ENCODE results near the gene EGFR.
"Not testable (repeated sequence)": the region's sequence is repeated elsewhere in the genome, so short reads cannot be mapped to it uniquely, and the experiment has no call there.

EGFR gene

GRCh38 chr7:55147736-55148135, 128.9 kb downstream of the EGFR start:
- DNase-seq (ENCODE audit: low spot score), result no peak

DNA sequence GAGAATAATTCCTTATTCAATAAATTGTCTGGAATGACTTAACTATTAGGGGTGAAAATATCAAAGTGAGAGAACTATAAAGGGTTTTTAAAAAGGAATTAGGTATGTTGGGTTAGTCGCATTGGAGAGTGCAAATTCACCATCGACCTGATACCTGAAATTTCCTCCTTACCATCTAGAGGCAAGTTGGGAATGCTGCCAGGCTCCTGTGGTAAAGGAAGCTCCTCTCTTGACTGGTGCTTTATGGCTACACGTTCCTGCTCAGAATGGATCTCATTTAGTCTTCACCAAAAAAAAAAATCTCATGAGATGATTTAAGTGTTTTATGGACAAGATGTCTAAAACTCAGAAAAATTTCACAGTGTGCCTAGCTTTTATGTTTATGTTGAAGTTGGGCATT, 129.8 kb downstream of the EGFR start:
- no peak for DNase-seq (ENCODE audit: low spot score)

DNA sequence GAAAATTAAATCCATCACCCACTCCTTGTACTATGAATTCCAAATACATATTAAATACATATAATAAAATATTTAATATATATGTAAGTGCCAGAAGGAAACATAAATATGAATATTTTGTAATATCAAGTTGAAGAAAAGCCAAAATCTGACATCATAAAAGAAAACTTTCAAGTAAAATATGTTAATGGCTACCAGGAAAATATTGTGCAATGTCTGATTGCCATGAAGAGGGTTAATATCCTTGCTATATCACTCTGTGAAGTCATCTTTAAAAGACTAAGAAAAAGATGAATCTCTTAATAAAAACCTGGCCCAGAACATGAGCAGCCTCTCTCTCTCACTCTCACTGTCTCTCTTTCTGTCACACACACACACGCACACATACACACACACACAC, 130.2 kb downstream of the EGFR start:
- no peak for DNase-seq (ENCODE audit: low spot score)

- no peak for DNase-seq (ENCODE audit: low spot score)
Observed at GRCh38 chr7:55150166-55150565, 131.3 kb downstream of the EGFR start.

DNA sequence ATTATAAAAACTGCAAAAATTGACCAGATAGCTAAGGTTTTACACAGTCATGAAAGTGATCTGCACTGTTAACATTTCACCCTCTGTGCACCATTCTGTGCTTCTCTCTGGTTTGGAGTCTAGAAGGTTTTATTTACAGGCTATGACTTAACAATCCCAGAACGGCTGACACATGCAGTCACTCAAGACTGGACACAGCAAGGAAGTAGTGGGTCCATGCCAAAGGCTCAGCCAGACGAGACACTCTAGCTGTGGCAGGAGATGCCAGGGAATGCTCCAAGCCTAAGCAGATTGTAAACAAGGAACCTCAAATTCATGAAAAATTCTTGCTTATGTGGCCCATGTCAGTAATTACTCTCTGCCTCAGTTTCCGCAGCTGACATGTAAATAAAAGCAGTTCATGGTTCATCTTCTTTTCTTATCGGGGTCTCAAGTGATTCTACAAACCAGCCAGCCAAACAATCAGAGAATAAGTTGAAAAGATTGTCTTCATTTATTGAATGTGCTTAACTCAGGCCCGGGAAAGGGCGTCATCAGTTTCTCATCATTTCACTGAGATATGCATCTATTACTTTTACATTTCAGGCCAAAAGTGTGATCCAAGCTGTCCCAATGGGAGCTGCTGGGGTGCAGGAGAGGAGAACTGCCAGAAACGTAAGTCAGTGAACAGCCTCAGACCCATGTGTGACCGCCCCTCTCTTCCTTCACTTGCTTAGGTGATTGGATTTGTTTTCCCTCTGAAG, 132.1 kb downstream of the EGFR start:
- DNase-seq (ENCODE audit: low spot score), result no peak

GRCh38 chr7:55152516-55152915, 133.7 kb downstream of the EGFR start:
- no peak for DNase-seq (ENCODE audit: low spot score)

DNA sequence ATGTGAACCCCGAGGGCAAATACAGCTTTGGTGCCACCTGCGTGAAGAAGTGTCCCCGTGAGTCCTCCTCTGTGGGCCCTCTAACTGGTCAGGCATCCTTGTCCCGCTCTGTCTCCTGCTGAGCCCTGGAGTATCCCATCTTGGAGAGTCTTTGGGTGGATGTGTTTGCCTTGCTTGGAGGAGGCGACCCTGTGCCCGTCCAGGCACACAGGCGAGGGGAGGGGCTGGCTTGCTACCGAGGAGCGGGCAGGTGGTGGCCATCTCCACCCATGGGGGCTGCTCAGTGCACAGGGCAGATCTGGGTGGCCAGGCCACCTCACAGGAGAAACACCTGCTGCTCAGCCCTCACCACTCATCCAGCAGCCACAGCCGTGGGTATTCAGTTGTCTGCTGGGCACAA, 135.3 kb downstream of the EGFR start:
- DNase-seq (ENCODE audit: low spot score), result no peak

DNA sequence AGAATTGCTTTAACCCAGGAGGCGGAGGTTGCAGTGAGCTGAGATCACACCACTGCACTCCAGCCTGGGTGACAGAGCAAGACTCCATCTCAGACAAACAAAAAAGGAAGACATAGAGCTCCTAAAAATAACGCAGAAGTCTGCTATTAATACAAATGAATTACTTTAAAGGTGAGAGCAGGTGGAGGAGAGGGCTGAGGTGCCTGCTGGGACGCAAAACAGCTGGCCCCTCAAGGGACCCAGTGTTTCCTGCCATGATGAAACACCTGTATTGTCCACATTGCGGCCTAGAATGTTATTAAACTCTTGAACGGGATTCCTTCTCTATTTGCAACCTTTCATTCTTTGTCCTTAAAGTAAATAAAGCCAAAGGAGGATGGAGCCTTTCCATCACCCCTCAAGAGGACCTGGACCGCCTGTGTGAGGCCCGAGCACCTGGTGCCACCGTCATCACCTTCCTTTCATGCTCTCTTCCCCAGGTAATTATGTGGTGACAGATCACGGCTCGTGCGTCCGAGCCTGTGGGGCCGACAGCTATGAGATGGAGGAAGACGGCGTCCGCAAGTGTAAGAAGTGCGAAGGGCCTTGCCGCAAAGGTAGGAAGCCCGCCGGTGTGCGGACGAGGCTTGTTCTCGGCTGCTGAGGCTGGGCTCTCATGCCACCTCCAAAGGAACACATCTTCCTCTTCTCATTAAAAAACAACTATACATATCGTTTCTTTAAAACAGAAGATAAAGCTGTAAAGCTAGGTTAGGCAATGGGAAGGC, 136.7 kb downstream of the EGFR start:
- no peak for DNase-seq (ENCODE audit: low spot score)

- no peak for DNase-seq (ENCODE audit: low spot score)
Observed at GRCh38 chr7:55156919-55157763, 138.3 kb downstream of the EGFR start.

GRCh38 chr7:55157764-55158105, 138.9 kb downstream of the EGFR start:
- no peak for DNase-seq (ENCODE audit: low spot score)

- no peak for DNase-seq (ENCODE audit: low spot score)
Observed at GRCh38 chr7:55158541-55159382, 139.9 kb downstream of the EGFR start.

- DNase-seq (ENCODE audit: low spot score), result no peak
Observed at GRCh38 chr7:55160539-55160938, 141.7 kb downstream of the EGFR start.

- no peak for DNase-seq (ENCODE audit: low spot score)
Observed at GRCh38 chr7:55161154-55161687, 142.4 kb downstream of the EGFR start.

- no peak for DNase-seq (ENCODE audit: low spot score)
Observed at GRCh38 chr7:55162476-55162875, 143.7 kb downstream of the EGFR start.

- no peak for DNase-seq (ENCODE audit: low spot score)
Observed at GRCh38 chr7:55163733-55164132, 144.9 kb downstream of the EGFR start.

- no peak for DNase-seq (ENCODE audit: low spot score)
Observed at GRCh38 chr7:55164527-55164926, 145.7 kb downstream of the EGFR start.

GRCh38 chr7:55165176-55165861, 146.5 kb downstream of the EGFR start:
- no peak for DNase-seq (ENCODE audit: low spot score)

DNA sequence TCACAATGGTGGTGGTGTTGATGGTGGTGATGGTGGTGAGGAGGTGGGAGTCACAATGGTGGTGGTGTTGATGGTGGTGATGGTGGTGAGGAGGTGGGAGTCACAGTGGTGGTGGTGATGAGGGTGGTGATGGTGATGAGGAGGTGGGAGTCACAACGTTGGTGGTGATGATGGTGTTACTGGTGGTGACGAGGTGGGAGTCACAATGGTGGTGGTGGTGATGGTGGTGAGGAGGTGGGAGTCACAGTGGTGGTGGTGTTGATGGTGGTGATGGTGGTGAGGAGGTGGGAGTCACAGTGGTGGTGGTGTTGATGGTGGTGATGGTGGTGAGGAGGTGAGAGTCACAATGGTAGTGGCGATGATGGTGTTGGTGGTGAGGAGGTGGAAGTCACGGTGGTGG, 148.5 kb downstream of the EGFR start:
- DNase-seq (ENCODE audit: low spot score), result not testable (repeated sequence)

DNA sequence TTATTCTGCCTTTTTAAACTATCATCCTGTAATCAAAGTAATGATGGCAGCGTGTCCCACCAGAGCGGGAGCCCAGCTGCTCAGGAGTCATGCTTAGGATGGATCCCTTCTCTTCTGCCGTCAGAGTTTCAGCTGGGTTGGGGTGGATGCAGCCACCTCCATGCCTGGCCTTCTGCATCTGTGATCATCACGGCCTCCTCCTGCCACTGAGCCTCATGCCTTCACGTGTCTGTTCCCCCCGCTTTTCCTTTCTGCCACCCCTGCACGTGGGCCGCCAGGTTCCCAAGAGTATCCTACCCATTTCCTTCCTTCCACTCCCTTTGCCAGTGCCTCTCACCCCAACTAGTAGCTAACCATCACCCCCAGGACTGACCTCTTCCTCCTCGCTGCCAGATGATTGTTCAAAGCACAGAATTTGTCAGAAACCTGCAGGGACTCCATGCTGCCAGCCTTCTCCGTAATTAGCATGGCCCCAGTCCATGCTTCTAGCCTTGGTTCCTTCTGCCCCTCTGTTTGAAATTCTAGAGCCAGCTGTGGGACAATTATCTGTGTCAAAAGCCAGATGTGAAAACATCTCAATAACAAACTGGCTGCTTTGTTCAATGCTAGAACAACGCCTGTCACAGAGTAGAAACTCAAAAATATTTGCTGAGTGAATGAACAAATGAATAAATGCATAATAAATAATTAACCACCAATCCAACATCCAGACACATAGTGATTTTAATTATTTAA, 151.7 kb downstream of the EGFR start:
- no peak for DNase-seq (ENCODE audit: low spot score)

DNA sequence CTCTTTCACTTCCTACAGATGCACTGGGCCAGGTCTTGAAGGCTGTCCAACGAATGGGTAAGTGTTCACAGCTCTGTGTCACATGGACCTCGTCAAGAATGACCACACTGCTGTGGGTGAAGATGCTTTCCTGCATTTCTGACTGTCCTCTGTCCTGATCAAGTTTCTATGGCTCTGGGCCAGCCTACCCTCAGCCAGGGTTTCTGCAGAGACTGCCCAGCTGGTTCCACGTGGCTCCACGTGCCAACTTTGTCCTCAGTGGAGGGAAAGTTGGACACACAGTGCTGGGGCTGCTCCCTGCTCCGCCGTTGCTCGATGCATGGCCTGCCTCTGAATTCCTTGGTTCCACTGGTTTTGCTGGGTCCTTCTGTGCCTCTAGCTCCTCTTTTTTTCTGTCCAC, 152.3 kb downstream of the EGFR start:
- peak; percentile 20 for DNase-seq (ENCODE audit: low spot score)
